ENCODE results near the gene SHC1.

SHC1 gene, protein sequence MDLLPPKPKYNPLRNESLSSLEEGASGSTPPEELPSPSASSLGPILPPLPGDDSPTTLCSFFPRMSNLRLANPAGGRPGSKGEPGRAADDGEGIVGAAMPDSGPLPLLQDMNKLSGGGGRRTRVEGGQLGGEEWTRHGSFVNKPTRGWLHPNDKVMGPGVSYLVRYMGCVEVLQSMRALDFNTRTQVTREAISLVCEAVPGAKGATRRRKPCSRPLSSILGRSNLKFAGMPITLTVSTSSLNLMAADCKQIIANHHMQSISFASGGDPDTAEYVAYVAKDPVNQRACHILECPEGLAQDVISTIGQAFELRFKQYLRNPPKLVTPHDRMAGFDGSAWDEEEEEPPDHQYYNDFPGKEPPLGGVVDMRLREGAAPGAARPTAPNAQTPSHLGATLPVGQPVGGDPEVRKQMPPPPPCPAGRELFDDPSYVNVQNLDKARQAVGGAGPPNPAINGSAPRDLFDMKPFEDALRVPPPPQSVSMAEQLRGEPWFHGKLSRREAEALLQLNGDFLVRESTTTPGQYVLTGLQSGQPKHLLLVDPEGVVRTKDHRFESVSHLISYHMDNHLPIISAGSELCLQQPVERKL

DNA sequence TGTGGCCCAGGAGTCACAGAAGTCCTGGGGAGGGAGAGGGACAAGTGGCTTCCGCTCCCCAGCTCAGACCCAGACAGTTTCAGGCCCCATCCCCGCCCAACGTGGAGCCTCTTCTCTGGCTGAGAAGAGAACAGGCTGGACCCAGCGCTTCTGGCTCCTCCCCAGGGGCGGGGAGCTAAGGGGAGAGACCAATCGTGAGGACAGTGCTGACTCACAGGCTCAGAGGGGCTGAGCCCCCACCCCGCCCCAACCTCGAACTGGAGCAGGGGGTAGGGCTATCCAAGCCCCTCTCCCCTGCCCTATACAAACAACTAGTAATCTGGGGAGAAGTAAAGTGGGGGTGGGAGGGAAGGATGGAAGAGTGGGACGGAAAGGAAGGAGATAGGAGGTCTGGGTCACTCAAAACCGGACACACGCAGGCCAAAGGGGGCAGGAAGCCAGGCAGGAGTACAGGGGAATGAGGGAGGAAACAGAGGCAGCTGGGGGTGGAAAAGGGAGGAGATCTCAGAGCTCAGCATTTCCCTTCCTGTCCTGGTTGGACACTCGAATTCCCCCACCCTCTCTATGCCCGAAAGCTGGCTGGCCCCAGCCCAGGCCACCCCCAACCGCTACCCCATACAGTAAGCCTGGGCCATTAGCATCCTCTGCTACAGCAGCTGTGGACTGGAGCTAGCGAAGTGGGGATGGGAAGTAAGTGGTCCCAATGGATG is at the start of gene SHC1:
TSS of gene SHC1 (minus strand) at position 117 of the 710 bp plus-strand sequence. CDS start 221 bp downstream, outside the sequence.
- no peak for DNase-seq (ENCODE audit: low read depth in 1 of 2, low spot score in 1 of 2)

DNA sequence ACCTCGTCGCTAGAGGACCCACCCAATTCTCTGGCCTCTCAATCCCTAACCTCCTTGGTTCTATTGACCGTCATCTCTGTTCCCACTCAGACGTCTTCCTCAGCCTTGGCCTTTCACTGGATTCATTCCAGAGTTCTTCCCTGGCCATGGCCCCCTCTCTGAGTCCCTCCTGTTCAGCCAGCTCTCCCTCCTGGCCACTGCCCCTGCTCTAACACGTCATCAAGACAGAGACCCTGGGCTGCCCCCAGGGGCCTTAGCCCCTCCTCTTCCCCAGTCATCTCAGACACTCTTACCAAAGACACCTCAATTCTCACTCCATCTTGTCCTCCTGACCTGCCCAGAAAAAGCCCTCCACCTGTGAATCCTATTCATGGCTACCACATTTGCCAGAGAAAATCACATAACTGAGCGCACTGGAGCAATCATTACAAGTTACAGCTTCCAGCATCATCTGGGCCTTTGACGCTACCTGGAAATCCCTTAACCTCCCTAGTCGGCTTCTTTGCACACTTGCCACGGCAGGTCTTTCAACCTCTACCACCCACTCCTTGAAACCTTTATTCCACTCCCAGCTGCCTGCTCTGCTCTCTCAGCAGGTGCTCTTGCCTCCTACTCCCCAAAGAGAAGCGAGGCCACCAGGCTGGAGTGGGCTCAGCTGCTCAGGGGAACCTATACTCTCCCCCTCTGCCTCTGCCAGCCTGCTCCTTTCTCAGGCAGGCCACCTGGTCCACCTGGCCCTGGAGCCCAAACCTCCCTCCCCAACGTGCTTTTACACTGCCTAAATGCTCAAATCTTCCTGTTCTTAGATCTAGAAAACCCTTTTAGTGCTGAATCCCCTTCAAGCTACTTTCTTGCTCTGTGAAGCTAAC is 49.1 kb upstream of the SHC1 start:
- no peak for DNase-seq (ENCODE audit: low read depth in 1 of 2, low spot score in 1 of 2)

- DNase-seq (ENCODE audit: low read depth in 1 of 2, low spot score in 1 of 2) = no peak
These were observed 48.2 kb upstream of the SHC1 start for GRCh38 chr1:155018617-155019348.

- DNase-seq (ENCODE audit: low read depth in 1 of 2, low spot score in 1 of 2) = no peak
These were observed 47.4 kb upstream of the SHC1 start for GRCh38 chr1:155017946-155018316.

GRCh38 chr1:155017041-155017945 is 46.7 kb upstream of the SHC1 start:
- peak; percentile 79 to 89 for DNase-seq (ENCODE audit: low read depth in 1 of 2, low spot score in 1 of 2)

- DNase-seq (ENCODE audit: low read depth in 1 of 2, low spot score in 1 of 2) = no peak
These were observed 45.8 kb upstream of the SHC1 start for GRCh38 chr1:155016231-155016831.

DNA sequence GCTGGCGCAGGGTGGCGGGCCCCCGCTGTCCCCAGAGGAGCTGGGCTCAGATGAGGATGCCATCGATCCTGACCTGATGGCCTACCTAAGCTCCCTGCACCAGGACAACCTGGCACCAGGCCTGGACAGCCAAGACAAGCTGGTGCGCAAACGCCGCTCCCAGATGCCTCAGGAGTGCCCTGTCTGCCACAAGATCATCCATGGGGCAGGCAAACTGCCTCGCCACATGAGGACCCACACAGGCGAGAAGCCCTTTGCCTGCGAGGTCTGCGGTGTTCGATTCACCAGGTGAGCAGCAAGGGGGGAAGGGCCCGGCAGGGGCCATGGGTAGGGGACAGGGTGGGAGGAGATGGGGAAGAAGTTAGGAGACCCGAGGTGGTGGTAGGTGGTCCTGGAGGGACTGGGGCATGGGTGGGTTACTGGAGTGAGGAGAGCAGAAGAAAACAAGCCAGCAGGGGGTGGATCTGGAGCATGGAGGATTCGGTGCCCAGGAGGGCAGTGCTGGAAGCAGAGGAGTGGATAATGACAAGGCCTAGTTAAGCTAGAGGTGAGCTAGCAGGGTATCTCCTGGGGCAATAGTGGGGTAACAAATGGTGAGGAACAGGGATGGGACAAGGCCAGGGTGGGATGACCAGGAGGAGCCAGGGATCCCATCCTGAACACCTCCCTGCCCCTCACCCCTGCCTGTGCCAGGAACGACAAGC is 45.1 kb upstream of the SHC1 start:
- no peak for DNase-seq (ENCODE audit: low read depth in 1 of 2, low spot score in 1 of 2)

GRCh38 chr1:155014709-155015508 is 44.4 kb upstream of the SHC1 start:
- DNase-seq (ENCODE audit: low read depth in 1 of 2, low spot score in 1 of 2) = no peak

- DNase-seq (ENCODE audit: low read depth in 1 of 2, low spot score in 1 of 2) = no peak
These were observed 43.1 kb upstream of the SHC1 start for GRCh38 chr1:155013632-155014031.

DNA sequence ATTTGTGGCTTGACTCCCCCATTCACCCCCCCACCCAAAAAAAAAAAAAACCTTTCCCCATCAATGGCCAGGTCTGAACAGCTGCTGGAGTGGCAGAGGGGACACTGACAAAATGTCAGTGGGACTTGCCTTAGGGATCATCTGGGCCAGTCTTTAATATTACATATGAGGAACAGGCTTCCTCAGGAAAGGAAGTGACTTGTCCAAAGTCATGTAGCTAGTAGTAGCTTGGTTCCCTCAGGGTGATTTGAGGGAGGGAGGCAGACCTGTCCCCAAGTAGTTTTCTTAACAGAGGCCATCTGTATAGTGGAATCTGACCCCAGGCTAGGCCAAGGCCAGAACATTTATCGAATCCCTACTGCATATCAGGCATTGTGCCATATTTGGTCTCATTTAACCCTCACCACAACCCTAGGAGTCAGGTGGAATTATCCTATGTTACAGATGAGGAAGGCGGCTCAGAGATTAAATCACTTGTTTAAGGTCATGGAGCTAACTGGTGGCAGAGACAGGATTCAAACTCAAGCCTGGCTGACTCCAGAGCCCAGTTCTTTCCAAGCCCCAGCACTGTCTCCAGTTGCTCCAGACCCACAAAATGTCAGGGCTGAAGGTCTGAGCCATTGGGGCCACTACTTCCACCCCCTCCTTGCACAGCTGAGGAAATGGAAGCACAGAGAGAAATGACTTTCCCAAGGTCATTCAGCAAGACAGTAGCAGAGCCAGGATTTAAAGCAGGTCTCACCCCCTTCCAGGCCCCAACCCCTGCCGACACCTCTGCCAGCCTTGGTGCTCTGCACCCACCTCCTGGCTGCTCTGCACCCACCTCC is 42.4 kb upstream of the SHC1 start:
- no peak for DNase-seq (ENCODE audit: low read depth in 1 of 2, low spot score in 1 of 2)

DNA sequence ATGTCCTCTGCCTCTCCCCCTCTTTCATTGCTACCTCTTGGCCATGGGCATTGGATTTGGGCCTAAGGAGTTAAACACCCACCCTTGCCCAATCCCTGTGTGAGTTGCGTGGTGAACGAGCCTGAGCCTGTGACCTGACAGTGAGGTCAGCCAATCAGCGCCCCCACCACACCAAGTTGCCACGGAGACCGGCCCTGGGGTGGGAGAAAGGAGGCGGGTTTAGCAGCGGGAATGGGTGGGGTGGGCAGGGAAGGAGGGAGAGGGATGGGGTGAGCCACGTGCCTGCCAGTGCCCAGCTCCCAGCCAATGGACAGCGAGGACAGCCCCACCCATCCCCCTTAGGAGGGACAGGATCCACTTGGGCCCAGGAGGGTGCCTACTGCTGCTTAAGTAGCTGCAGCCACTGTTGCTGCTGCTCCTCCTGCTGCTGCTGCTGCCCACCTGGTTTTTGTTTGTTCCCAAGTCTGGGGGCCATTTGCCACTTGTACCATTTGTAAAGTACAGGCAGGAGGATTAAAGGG is 41.5 kb upstream of the SHC1 start:
- DNase-seq (ENCODE audit: low read depth in 1 of 2, low spot score in 1 of 2) = no peak

DNA sequence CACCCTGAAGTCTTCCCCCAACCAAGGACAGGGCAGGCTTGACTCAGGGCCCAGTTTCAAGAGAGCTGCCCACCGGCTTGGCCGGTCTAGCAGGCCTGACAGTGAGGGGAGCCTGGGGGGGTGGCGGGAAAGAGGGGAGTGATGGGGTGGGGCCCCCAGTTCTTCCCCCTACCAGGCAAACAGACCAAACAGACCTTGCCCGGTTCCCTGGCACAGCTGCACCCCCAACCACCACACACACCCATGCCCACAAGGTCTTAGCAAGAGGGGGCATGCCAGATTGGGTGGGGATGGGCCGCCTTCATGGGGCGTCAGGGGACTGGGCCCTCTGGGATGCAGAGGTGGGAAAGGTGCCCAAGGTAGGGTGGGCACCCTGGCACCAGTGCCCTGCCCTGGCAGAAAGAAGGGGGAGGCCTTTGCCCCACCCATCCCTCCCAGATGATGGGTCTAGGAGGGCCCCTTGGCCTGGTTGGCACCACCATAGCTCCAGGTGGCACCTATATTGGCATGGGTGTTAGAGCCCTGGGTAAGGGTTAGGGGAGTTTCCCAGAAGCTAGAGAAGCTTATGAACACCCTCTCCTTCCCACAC is 41.0 kb upstream of the SHC1 start:
- DNase-seq (ENCODE audit: low read depth in 1 of 2, low spot score in 1 of 2) = no peak

- no peak for DNase-seq (ENCODE audit: low read depth in 1 of 2, low spot score in 1 of 2)
These were observed 40.5 kb upstream of the SHC1 start for GRCh38 chr1:155011004-155011416.

- DNase-seq (ENCODE audit: low read depth in 1 of 2, low spot score in 1 of 2) = no peak
These were observed 39.8 kb upstream of the SHC1 start for GRCh38 chr1:155010211-155010918.

GRCh38 chr1:155009742-155010141 is 39.2 kb upstream of the SHC1 start:
- DNase-seq (ENCODE audit: low read depth in 1 of 2, low spot score in 1 of 2) = no peak
